Measurements from ENCODE around the gene VPS4B.

VPS4B gene

DNA sequence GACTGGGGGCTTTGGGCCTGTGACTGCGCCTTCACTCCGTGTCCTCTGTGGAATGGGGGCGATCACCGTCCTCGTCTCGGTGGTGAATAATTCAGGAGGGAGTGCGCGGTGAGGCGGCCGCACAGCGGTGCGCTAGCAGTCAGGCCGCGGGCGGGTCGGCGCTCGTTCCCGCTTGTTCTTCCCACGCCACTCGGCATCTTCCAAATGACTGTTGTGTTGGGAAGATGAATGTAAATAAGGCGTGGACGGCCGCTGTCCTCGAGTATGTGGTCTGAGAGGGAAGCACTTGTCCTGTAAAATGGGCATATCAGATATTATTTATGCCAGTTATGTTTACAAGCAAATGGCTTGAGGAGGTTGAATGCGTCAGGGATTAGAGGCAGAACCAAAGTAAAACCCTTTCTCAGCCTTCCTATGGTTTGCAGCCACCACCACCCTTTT is 608 bp upstream of the VPS4B start (continued):
- TF ChIP-seq, protein P1, sequence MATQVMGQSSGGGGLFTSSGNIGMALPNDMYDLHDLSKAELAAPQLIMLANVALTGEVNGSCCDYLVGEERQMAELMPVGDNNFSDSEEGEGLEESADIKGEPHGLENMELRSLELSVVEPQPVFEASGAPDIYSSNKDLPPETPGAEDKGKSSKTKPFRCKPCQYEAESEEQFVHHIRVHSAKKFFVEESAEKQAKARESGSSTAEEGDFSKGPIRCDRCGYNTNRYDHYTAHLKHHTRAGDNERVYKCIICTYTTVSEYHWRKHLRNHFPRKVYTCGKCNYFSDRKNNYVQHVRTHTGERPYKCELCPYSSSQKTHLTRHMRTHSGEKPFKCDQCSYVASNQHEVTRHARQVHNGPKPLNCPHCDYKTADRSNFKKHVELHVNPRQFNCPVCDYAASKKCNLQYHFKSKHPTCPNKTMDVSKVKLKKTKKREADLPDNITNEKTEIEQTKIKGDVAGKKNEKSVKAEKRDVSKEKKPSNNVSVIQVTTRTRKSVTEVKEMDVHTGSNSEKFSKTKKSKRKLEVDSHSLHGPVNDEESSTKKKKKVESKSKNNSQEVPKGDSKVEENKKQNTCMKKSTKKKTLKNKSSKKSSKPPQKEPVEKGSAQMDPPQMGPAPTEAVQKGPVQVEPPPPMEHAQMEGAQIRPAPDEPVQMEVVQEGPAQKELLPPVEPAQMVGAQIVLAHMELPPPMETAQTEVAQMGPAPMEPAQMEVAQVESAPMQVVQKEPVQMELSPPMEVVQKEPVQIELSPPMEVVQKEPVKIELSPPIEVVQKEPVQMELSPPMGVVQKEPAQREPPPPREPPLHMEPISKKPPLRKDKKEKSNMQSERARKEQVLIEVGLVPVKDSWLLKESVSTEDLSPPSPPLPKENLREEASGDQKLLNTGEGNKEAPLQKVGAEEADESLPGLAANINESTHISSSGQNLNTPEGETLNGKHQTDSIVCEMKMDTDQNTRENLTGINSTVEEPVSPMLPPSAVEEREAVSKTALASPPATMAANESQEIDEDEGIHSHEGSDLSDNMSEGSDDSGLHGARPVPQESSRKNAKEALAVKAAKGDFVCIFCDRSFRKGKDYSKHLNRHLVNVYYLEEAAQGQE (tag by site-specific recombination; IDR thresholded peaks at IDR 0.05): no peak
- TF ChIP-seq ZNF473 (tag by site-specific recombination; IDR thresholded peaks at IDR 0.05): no peak
- TF ChIP-seq ZBTB8A (tag by site-specific recombination; IDR thresholded peaks at IDR 0.05): no peak
- no peak for TF ChIP-seq ZNF214 (tag by site-specific recombination; IDR thresholded peaks at IDR 0.05; ENCODE audit: borderline replicate concordance)
- no peak for TF ChIP-seq MEIS1 (CRISPR knock-in tag; IDR thresholded peaks at IDR 0.05; ENCODE audit: borderline replicate concordance)
- no peak for TF ChIP-seq GFI1B (tag by site-specific recombination; IDR thresholded peaks at IDR 0.05)
- TF ChIP-seq, protein P2, sequence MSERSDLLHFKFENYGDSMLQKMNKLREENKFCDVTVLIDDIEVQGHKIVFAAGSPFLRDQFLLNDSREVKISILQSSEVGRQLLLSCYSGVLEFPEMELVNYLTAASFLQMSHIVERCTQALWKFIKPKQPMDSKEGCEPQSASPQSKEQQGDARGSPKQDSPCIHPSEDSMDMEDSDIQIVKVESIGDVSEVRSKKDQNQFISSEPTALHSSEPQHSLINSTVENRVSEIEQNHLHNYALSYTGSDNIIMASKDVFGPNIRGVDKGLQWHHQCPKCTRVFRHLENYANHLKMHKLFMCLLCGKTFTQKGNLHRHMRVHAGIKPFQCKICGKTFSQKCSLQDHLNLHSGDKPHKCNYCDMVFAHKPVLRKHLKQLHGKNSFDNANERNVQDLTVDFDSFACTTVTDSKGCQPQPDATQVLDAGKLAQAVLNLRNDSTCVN (tag by site-specific recombination; optimal IDR thresholded peaks at IDR 0.05): peak; percentile 73
- peak; percentile 12; the same call in 1 of the 2 replicates for TF ChIP-seq ZNF2 (tag by site-specific recombination; IDR thresholded peaks at IDR 0.05)
- no peak for TF ChIP-seq ZNF202 (tag by site-specific recombination; IDR thresholded peaks at IDR 0.05; ENCODE audit: borderline replicate concordance)
- no peak for TF ChIP-seq ZNF624 (tag by site-specific recombination; IDR thresholded peaks at IDR 0.05)
- TF ChIP-seq ZNF248 (tag by site-specific recombination; IDR thresholded peaks at IDR 0.05): no peak
- TF ChIP-seq ZSCAN23 (tag by site-specific recombination; IDR thresholded peaks at IDR 0.05): no peak
- 0 out of 2 replicates have a peak, but pooled peaks have one; percentile 1 for TF ChIP-seq MZF1 (tag by site-specific recombination; IDR thresholded peaks at IDR 0.05; ENCODE audit: borderline replicate concordance)
- peak; percentile 23; the same call in 1 of the 2 replicates for TF ChIP-seq ZNF133 (tag by site-specific recombination; IDR thresholded peaks at IDR 0.05)
- TF ChIP-seq, protein P3, sequence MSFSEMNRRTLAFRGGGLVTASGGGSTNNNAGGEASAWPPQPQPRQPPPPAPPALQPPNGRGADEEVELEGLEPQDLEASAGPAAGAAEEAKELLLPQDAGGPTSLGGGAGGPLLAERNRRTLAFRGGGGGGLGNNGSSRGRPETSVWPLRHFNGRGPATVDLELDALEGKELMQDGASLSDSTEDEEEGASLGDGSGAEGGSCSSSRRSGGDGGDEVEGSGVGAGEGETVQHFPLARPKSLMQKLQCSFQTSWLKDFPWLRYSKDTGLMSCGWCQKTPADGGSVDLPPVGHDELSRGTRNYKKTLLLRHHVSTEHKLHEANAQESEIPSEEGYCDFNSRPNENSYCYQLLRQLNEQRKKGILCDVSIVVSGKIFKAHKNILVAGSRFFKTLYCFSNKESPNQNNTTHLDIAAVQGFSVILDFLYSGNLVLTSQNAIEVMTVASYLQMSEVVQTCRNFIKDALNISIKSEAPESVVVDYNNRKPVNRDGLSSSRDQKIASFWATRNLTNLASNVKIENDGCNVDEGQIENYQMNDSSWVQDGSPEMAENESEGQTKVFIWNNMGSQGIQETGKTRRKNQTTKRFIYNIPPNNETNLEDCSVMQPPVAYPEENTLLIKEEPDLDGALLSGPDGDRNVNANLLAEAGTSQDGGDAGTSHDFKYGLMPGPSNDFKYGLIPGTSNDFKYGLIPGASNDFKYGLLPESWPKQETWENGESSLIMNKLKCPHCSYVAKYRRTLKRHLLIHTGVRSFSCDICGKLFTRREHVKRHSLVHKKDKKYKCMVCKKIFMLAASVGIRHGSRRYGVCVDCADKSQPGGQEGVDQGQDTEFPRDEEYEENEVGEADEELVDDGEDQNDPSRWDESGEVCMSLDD (tag by site-specific recombination; IDR thresholded peaks at IDR 0.05): no peak
- TF ChIP-seq ZBTB17 (tag by site-specific recombination; IDR thresholded peaks at IDR 0.05): peak; percentile 28
- no peak for TF ChIP-seq ZNF138 (tag by site-specific recombination; IDR thresholded peaks at IDR 0.05; ENCODE audit: borderline replicate concordance)
- TF ChIP-seq ZBTB48 (tag by site-specific recombination; IDR thresholded peaks at IDR 0.05): no peak
- TF ChIP-seq YY2 (tag by site-specific recombination; IDR thresholded peaks at IDR 0.05): no peak
- no peak for TF ChIP-seq ZIC2 (tag by site-specific recombination; IDR thresholded peaks at IDR 0.05)
- no peak for TF ChIP-seq ZNF843 (tag by site-specific recombination; IDR thresholded peaks at IDR 0.05)
- TF ChIP-seq ZNF707 (tag by site-specific recombination; IDR thresholded peaks at IDR 0.05): no peak
- TF ChIP-seq ZNF621 (tag by site-specific recombination; IDR thresholded peaks at IDR 0.05): no peak
- no peak for TF ChIP-seq SALL2 (tag by site-specific recombination; IDR thresholded peaks at IDR 0.05; ENCODE audit: borderline replicate concordance)
- TF ChIP-seq ZNF223 (tag by site-specific recombination; IDR thresholded peaks at IDR 0.05): no peak
- TF ChIP-seq, protein P4, sequence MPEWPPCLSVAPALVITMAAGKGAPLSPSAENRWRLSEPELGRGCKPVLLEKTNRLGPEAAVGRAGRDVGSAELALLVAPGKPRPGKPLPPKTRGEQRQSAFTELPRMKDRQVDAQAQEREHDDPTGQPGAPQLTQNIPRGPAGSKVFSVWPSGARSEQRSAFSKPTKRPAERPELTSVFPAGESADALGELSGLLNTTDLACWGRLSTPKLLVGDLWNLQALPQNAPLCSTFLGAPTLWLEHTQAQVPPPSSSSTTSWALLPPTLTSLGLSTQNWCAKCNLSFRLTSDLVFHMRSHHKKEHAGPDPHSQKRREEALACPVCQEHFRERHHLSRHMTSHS (tag by site-specific recombination; IDR thresholded peaks at IDR 0.05): no peak
- TF ChIP-seq, protein P5, sequence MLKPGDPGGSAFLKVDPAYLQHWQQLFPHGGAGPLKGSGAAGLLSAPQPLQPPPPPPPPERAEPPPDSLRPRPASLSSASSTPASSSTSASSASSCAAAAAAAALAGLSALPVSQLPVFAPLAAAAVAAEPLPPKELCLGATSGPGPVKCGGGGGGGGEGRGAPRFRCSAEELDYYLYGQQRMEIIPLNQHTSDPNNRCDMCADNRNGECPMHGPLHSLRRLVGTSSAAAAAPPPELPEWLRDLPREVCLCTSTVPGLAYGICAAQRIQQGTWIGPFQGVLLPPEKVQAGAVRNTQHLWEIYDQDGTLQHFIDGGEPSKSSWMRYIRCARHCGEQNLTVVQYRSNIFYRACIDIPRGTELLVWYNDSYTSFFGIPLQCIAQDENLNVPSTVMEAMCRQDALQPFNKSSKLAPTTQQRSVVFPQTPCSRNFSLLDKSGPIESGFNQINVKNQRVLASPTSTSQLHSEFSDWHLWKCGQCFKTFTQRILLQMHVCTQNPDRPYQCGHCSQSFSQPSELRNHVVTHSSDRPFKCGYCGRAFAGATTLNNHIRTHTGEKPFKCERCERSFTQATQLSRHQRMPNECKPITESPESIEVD (tag by site-specific recombination; IDR thresholded peaks at IDR 0.05): no peak
- no peak for TF ChIP-seq ZNF571 (tag by site-specific recombination; IDR thresholded peaks at IDR 0.05)
- TF ChIP-seq KLF16 (tag by site-specific recombination; IDR thresholded peaks at IDR 0.05): 0 out of 2 replicates have a peak, but pooled peaks have one; percentile 20
- TF ChIP-seq ZNF791 (tag by site-specific recombination; IDR thresholded peaks at IDR 0.05): no peak
- no peak for TF ChIP-seq ZNF777 (tag by site-specific recombination; IDR thresholded peaks at IDR 0.05; ENCODE audit: borderline replicate concordance)
- TF ChIP-seq ZNF610 (tag by site-specific recombination; IDR thresholded peaks at IDR 0.05; ENCODE audit: borderline replicate concordance): no peak

Measured in HEK293 (cell line).